Esophagus muscularis mucosa (tissue), 3 donors: ENCODE data around the gene CAMSAP1.

Experiments
- CTCF ChIP-seq, 3 experiments: fragments of 200-600 bp in 2 of 3; fragments of 450-650 bp in 1 of 3; sonication (generic) in 2 of 3; IDR thresholded peaks; one replicate each; pipeline ENCODE4 v1.5.1; 2017 to 2019; ENCODE audit warnings: antibody characterized with exemption in 3 of 3, mild to moderate bottlenecking in 2 of 3, moderate library complexity in 1 of 3
- POLR2AphosphoS5 ChIP-seq, 2 donors: sonication (generic); formaldehyde crosslinking; IDR thresholded peaks; one replicate each; pipeline ENCODE4 v1.6.1; 2017; ENCODE audit warnings: antibody characterized with exemption in 2 of 2

- TF ChIP-seq CTCF (IDR thresholded peaks at IDR 0.05) (no peak), POLR2AphosphoS5 (IDR thresholded peaks at IDR 0.05) (no peak)
Observed at GRCh38 chr9:135785013-135785575, 122.3 kb downstream of the CAMSAP1 start.
